ENCODE results near the gene AKT1. TPM values are rescaled to one million over a fixed set of nuclear protein-coding genes. Genes with fewer than 3 reads are reported as not detected.

AKT1 gene
- total RNA-seq, 4 donors from 2014 or later, result 51.9 to 91.0 (median 88.7) TPM

DNA sequence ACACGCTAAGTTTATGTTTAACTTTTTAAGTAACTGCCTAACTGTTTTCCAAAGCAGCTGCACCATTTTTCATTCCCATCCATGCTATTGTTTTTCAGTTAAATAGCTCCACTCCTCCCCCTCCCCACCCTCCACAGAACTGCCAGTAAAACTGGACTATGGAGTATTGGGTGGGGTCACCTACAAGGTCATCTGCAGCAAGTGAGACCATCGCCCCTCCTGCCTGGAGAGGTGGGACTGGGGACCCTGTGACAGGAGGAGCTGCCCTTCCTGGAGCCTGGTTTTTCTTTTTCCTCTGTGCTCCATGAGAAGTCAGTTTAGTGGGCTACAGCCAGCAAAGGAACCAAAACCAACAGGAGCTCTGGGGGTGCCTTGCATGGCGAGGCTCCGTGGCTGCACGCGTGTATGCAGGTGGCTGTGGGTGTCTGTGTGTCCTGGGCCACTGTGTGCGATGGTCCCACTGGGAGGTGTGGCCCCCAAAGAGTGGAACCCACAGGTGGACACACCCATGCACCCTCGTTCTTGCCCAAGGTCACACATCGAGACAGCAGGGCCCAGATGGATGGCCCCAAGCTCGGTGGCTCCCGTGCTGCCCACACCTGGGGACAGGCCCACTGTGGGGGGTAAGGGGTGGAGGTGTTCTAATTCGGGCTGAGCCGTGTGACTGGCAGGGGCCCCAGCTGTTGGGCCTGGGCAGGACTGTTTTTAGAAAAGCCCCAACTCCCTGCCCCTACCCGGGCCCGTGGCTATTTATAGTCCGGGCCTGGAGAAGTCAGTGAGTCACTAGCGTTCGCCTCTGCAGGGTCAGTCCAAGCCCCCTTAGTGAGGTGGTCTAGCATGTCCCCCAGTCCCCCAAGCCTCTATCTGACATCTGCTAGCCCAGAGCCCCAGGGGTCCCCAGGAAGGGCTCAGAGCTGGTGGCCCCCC, 73.8 kb downstream of the AKT1 start:
- TF ChIP-seq POLR2A (IDR thresholded peaks at IDR 0.05), result no peak
- no peak for TF ChIP-seq CTCF (IDR thresholded peaks at IDR 0.05)
- WGBS, 2 donors, result 76 to 97% methylated on average over 7 to 17 of the region's 18 CpGs
- intact Hi-C loops (cut with DNase I; ENCODE audit: low total_unique reads), result no loop called here
- H3K4me3 ChIP-seq (ENCODE audit: low read depth, poor library complexity, severe bottlenecking), result no peak overlapping the region
- DNase-seq (ENCODE audit: low spot score in 2 of 2), result no peak

Other genes starting within 250 kb of the AKT1 start
- gene C14orf180, start 216.0 kb downstream of the AKT1 start, total RNA-seq, result under 1 TPM in 1 of 4 donors, not detected in 3; 0.98 TPM
- gene TMEM179, start 191.0 kb downstream of the AKT1 start, total RNA-seq, result not detected
- 100 to 1,000 TPM in 1 of 4 donors, 10 to 100 TPM in 3; 63.8 to 121 (median 83.9) TPM for gene INF2, start 106.1 kb downstream of the AKT1 start, total RNA-seq
- gene ADSS1, start 71.5 kb downstream of the AKT1 start, total RNA-seq, result 1 to 10 TPM; 5.5 to 8.7 (median 7.2) TPM
- 100 to 1,000 TPM; 162 to 174 (median 168) TPM for gene SIVA1, start 42.6 kb downstream of the AKT1 start, total RNA-seq
- 10 to 100 TPM in 2 of 4 donors, 1 to 10 TPM in 2; 1.6 to 11.9 (median 8.6) TPM for gene ZBTB42, start 5.4 kb upstream of the AKT1 start, total RNA-seq
- gene CEP170B, start 69.5 kb upstream of the AKT1 start, total RNA-seq, result 10 to 100 TPM; 41.8 to 80.8 (median 58.5) TPM
- gene PLD4, start 129.1 kb upstream of the AKT1 start, total RNA-seq, result 1 to 10 TPM in 3 of 4 donors, under 1 TPM in 1; 0.84 to 2.6 (median 1.2) TPM
- 100 to 1,000 TPM; 671 to 950 (median 756) TPM for gene AHNAK2, start 182.6 kb upstream of the AKT1 start, total RNA-seq
- 10 to 100 TPM in 1 of 4 donors, 1 to 10 TPM in 3; 2.2 to 11.7 (median 6.5) TPM for gene CLBA1, start 190.0 kb upstream of the AKT1 start, total RNA-seq
- 10 to 100 TPM; 39.3 to 45.7 (median 41.5) TPM for gene CDCA4, start 225.3 kb upstream of the AKT1 start, total RNA-seq